OCI-LY1 (cell line): Measurements from ENCODE around the gene ITSN1.

Experiments used
- EZH2 ChIP-seq: fragments of 200-600 bp; sonication (generic), shearing (Covaris generic); IDR thresholded peaks from 2 replicates; pipeline ENCODE4 v1.8.0; 2017; ENCODE audit warnings: borderline replicate concordance, mixed run types, mild to moderate bottlenecking, antibody characterized with exemption, low read length, moderate library complexity, mixed read lengths
- TF ChIP-seq, protein P1 (sequence below): fragments of 200-600 bp; sonication (generic), shearing (Covaris generic); IDR thresholded peaks from 2 replicates; pipeline ENCODE4 v1.5.1; 2017; ENCODE audit warnings: mild to moderate bottlenecking, antibody characterized with exemption, low read length, moderate library complexity, mixed read lengths

DNA sequence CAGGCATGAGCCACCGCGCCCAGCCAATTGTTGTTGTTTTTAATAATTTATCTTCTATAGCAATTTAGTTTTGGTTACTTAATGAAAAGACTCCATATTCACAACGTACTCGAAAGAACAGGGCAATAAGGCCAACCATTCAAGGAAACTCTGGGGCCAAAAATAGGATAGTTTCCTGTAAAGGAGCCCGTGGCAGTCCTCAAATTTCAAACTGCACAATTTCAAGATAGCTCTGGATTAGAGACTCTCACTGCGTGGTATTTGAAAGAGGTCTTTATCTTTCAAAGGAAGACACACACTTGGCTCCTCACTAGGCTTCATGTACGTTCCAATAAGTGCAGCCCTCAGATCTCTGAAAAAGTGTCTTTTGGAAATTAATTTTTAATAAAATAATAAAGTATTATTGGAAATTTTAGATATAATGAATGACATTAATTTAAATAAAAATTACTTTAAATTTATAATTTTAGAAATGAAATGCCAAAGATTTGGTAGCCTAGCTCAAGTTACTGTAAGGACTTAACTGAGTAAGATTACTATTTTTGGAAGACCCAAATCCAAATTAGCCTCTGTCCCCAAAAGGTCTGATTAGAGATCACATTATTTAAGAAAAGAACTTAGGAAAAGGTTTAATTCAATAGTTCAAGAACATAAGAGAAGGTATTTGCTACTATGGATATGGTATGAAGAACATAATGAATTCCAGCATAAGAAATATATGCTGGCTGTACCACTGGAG, 31.1 kb upstream of the ITSN1 start:
- TF ChIP-seq EZH2 = no peak
- TF ChIP-seq, protein P1, sequence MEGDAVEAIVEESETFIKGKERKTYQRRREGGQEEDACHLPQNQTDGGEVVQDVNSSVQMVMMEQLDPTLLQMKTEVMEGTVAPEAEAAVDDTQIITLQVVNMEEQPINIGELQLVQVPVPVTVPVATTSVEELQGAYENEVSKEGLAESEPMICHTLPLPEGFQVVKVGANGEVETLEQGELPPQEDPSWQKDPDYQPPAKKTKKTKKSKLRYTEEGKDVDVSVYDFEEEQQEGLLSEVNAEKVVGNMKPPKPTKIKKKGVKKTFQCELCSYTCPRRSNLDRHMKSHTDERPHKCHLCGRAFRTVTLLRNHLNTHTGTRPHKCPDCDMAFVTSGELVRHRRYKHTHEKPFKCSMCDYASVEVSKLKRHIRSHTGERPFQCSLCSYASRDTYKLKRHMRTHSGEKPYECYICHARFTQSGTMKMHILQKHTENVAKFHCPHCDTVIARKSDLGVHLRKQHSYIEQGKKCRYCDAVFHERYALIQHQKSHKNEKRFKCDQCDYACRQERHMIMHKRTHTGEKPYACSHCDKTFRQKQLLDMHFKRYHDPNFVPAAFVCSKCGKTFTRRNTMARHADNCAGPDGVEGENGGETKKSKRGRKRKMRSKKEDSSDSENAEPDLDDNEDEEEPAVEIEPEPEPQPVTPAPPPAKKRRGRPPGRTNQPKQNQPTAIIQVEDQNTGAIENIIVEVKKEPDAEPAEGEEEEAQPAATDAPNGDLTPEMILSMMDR = no peak
